AG09319 (cell line): ENCODE data around the gene SPAG7.
A peak's percentile ranks its signal among the peaks of the same experiment; 100 is the strongest.

Source experiments
- DNase-seq: peaks from one replicate; pipeline ENCODE4 v3.0.0-alpha.2; 2010; ENCODE audit warnings: low read depth; ENCODE audit errors: extremely low read depth
- TF ChIP-seq, protein P1 (sequence below): IDR thresholded peaks from 2 replicates; pipeline ENCODE4 v1.5.1; 2011; ENCODE audit warnings: low read depth, mild to moderate bottlenecking, inconsistent platforms, low read length, moderate library complexity

SPAG7 gene

DNA sequence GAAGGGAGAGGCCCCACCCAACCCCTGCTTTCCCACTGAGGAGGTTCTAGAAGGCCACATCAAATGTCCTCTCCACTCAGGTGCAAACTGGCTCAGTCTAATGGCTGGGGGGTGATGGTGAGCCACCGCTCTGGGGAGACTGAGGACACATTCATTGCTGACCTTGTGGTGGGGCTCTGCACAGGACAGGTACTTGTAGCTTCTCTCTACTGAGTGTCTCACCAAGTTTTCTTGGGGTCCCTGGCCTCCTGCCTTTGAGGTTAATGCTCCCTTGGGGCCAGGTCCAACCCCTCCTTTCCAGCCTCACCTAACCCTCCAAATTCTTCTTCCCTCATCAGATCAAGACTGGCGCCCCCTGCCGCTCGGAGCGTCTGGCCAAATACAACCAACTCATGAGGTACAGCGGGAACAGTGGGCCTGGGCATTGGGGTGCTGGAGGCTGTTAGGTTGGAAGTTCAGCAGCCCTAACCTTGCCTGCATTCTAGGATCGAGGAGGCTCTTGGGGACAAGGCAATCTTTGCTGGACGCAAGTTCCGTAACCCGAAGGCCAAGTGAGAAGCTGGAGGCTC is 11.0 kb downstream of the SPAG7 start:
- no peak for DNase-seq
- TF ChIP-seq, protein P1, sequence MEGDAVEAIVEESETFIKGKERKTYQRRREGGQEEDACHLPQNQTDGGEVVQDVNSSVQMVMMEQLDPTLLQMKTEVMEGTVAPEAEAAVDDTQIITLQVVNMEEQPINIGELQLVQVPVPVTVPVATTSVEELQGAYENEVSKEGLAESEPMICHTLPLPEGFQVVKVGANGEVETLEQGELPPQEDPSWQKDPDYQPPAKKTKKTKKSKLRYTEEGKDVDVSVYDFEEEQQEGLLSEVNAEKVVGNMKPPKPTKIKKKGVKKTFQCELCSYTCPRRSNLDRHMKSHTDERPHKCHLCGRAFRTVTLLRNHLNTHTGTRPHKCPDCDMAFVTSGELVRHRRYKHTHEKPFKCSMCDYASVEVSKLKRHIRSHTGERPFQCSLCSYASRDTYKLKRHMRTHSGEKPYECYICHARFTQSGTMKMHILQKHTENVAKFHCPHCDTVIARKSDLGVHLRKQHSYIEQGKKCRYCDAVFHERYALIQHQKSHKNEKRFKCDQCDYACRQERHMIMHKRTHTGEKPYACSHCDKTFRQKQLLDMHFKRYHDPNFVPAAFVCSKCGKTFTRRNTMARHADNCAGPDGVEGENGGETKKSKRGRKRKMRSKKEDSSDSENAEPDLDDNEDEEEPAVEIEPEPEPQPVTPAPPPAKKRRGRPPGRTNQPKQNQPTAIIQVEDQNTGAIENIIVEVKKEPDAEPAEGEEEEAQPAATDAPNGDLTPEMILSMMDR = peak; percentile 19

- DNase-seq = no peak
- TF ChIP-seq, protein P1 = no peak
These were observed 12.5 kb downstream of the SPAG7 start for GRCh38 chr17:4955091-4955490.

DNA sequence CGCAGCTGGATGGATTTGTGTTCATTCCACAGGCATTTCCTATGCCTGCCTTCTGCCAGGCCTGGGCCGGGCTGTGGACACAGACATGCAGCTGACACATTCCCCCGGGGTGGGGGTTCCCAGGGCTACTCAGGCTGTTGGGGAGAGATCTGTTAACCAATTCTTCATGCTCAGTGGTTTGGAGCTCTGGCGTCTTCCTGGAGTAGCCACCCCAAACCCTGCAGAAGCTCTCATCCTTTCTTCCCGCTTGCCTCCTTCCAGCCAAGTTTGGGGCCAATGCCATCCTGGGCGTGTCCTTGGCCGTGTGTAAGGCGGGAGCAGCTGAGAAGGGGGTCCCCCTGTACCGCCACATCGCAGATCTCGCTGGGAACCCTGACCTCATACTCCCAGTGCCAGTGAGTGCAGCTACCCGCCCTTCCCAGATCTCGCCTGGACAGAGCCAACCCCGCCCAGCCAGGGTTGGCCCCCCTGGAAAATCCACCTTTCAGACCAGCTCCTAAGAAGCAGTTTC is 14.1 kb downstream of the SPAG7 start:
- DNase-seq = no peak
- TF ChIP-seq, protein P1 = no peak

DNA sequence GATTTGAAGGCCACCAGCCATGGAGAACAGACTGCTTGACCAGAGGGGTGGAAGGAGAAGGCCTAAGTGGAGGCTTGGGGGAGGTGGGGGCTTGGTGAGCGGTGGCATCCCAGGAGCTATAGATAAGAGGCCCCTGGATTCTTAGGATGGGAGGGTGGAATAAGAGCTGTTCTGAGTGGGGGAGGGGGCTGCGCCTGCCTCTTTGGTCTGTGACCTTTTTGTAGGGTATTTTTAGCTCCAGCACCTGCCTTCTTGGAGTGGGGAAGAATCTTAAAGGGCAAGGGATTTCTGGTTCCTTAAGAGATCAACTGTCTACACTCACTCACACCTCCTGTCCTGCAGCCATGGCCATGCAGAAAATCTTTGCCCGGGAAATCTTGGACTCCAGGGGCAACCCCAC is 16.1 kb downstream of the SPAG7 start:
- no peak for DNase-seq
- TF ChIP-seq, protein P1 = no peak

GRCh38 chr17:4950746-4951204 is 16.8 kb downstream of the SPAG7 start, which contains the start of gene ENO3:
Gene ENO3 (plus strand): TSS chr17:4951119. CDS start chr17:4951830, 711 bp downstream.
- no peak for DNase-seq
- TF ChIP-seq, protein P1 = no peak

DNA sequence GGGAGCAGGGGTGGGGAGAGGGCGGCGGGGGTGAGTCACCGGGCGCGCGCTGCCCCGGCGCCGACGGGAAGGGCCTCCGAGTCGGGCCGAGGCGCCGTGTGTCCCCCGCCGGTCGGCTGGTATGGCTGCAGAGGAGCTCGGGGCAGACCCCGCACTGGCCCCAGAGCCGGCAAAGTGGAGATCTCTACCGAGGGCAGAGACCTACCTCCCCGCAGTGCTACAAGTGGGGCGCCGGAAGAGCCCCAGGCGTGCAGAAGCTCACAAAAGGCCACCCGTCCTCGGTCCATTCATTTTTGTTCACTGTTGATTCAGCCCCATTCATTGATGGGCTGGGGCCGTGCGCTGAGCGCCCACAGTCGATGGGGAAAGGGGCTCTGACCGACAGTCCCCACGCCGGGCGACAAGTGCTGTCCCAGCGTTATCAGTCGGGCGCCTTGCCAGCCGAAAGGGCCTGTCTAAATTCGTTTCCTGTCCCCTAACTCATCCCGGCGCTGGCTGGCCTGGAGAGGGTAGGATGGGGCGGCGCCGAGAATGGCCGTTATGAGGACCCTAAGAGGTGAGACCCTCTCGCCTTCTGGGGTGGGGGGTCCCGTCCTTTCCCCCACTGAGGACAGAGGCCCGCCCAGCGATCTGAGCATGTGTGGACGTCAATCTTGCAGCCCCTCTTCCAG is 17.4 kb downstream of the SPAG7 start:
- TF ChIP-seq, protein P1 = no peak

More for the DNA sequence above, 17.4 kb downstream of the SPAG7 start:
- no peak for DNase-seq
